Activated CD8-positive, alpha-beta T cell treated with anti-CD3 and anti-CD28 coated beads for 36 hours (primary cell): Measurements from ENCODE around the gene PHF23. TPM values are rescaled to one million over a fixed set of nuclear protein-coding genes. Genes with fewer than 3 reads are reported as not detected.

Experiments used
- ATAC-seq: fragments of 200-7000 bp; cut with Tn5 transposase; one replicate; pipeline ENCODE4 v1.10.0; 2021; ENCODE audit warnings: mild to moderate bottlenecking, moderate library complexity
- CTCF ChIA-PET: fragments of 350-600 bp; sonication (Branson Sonifier 250); formaldehyde crosslinking; loops from one replicate; lab custom pipeline; 2021; ENCODE audit warnings: antibody characterized with exemption; lab: Charles Lee
- POLR2A ChIA-PET: fragments of 350-600 bp; sonication (Branson Sonifier 250); formaldehyde crosslinking; loops from one replicate; lab custom pipeline; 2021; ENCODE audit warnings: antibody characterized with exemption; lab: Charles Lee
- DNase-seq: peaks from one replicate; pipeline ENCODE4 v3.0.0-alpha.2; 2020
- H3K27ac Mint-ChIP-seq: one replicate; pipeline ENCODE4 v1.8.0; 2021; ENCODE audit warnings: mild to moderate bottlenecking, mixed read lengths
- H3K27me3 Mint-ChIP-seq: one replicate; pipeline ENCODE4 v1.8.0; 2021; ENCODE audit warnings: mixed read lengths
- H3K36me3 Mint-ChIP-seq: one replicate; pipeline ENCODE4 v1.8.0; 2021; ENCODE audit warnings: low read depth, mixed read lengths
- H3K4me1 Mint-ChIP-seq: one replicate; pipeline ENCODE4 v1.8.0; 2021; ENCODE audit warnings: low read depth, mixed read lengths
- H3K4me3 Mint-ChIP-seq: one replicate; pipeline ENCODE4 v1.8.0; 2021; ENCODE audit warnings: mild to moderate bottlenecking, moderate library complexity, mixed read lengths
- H3K9me3 Mint-ChIP-seq: one replicate; pipeline ENCODE4 v1.8.0; 2021; ENCODE audit warnings: mixed read lengths
- intact Hi-C: fragments of 100-400 bp; cut with micrococcal nuclease; formaldehyde crosslinking; loops from one replicate; pipeline ENCODE4 v1.10.0; 2022
- total RNA-seq, 2 experiments: library from RNA; stranded (reverse); gene quantifications; one replicate each; pipeline ENCODE4 v1.2.3, GENCODE V29; 2021
- TF ChIP-seq, protein P1 (sequence below): fragments of 200-600 bp; IDR thresholded peaks from one replicate; pipeline ENCODE4 v1.8.0; 2022; ENCODE audit warnings: antibody characterized with exemption, mild to moderate bottlenecking

Gene PHF23
- total RNA-seq, 2 experiments from 2014 or later = 17.8 to 24.4 TPM

DNA sequence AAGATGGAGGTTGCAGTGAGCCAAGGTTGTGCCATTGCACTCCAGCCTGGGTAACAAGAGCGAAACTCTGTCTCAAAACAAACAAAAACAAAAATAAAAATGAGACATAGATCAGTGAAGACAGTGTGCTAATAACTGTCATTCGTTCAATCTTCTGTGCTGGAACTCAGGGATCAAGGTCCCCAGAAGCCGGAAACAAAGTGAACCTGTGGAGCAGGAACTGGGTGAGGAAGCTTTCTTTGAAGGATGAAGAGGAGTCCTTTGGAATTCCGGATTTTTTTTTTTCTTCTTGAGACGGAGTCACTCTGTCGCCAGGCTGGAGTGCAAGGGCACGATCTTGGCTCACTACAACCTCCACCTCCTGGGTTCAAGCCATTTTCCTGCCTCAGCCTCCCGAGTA, 40.2 kb upstream of the PHF23 start:
- ChIA-PET POLR2A (no interaction called here), CTCF (interaction anchor here (2.8 to 10.3 kb wide), 2 partner anchors 19 to 76 kb away, joined by 8 to 144 read pairs; partner anchors contain the start of gene TMEM95)
- DNase-seq (no peak), ATAC-seq (no peak)
- H3K9me3 Mint-ChIP-seq = no peaks in the 10 kb centered on the region
- H3K36me3 Mint-ChIP-seq = no peaks in the 10 kb centered on the region
- H3K4me1 Mint-ChIP-seq = peaks cover 19% of the 10 kb centered on the region
- no peak overlapping the region for H3K4me3 Mint-ChIP-seq
- TF ChIP-seq, protein P1, sequence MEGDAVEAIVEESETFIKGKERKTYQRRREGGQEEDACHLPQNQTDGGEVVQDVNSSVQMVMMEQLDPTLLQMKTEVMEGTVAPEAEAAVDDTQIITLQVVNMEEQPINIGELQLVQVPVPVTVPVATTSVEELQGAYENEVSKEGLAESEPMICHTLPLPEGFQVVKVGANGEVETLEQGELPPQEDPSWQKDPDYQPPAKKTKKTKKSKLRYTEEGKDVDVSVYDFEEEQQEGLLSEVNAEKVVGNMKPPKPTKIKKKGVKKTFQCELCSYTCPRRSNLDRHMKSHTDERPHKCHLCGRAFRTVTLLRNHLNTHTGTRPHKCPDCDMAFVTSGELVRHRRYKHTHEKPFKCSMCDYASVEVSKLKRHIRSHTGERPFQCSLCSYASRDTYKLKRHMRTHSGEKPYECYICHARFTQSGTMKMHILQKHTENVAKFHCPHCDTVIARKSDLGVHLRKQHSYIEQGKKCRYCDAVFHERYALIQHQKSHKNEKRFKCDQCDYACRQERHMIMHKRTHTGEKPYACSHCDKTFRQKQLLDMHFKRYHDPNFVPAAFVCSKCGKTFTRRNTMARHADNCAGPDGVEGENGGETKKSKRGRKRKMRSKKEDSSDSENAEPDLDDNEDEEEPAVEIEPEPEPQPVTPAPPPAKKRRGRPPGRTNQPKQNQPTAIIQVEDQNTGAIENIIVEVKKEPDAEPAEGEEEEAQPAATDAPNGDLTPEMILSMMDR = no peak
- H3K27ac Mint-ChIP-seq = no peak overlapping the region
- intact Hi-C loops = no loop called here
- H3K27me3 Mint-ChIP-seq = peaks cover 16% of the 10 kb centered on the region

DNA sequence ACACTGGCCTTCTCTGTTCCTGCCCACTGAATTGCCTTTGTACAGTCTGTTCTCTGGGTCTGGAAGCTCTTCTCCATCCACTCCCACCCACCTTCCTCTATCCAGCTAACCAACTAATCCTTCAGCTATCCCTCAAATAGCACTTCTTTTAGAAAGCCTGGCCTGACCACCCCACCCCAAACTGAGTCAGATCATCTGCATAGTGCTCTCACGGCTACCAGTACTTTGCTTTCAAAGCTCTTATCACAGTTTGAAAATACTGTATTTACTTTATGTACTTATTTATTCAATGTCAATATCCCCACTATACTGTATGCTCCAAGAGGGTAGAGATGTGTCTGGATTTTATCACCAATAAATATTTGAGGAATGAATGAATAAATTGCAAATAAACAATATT, 27.5 kb upstream of the PHF23 start:
- ChIA-PET CTCF (interaction anchor here (0.9 to 4.5 kb wide), 6 partner anchors 14 to 221 kb away, joined by 3 to 21 read pairs (median 4); no protein-coding TSS in a partner anchor), POLR2A (interaction anchor here (0.6 kb wide), 1 partner anchor 13 kb away, joined by 3 read pairs; no protein-coding TSS in a partner anchor)
- H3K36me3 Mint-ChIP-seq = no peaks in the 10 kb centered on the region
- peaks cover 17% of the 10 kb centered on the region for H3K4me1 Mint-ChIP-seq
- TF ChIP-seq, protein P1 = no peak
- ATAC-seq (no peak), DNase-seq (no peak)
- intact Hi-C loops = no loop called here
- H3K27me3 Mint-ChIP-seq = peaks cover 17% of the 10 kb centered on the region
- no peak overlapping the region for H3K4me3 Mint-ChIP-seq
- H3K27ac Mint-ChIP-seq = no peak overlapping the region
- H3K9me3 Mint-ChIP-seq = no peaks in the 10 kb centered on the region

DNA sequence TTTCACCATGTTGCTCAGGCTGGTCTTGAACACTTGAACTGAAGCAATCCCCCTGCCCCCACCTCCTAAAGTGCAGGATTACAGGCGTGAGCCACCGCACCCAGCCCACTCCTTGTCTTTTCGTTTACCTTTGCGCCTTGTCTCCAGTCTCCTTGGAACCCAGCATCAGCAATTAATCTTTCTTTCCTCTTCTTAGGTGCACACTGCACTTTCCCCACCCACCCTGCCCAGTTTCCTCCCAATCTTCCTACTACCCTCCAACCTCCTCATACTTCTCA, 24.5 kb upstream of the PHF23 start:
- no peak overlapping the region for H3K4me3 Mint-ChIP-seq
- H3K27me3 Mint-ChIP-seq = peaks cover 18% of the 10 kb centered on the region
- H3K36me3 Mint-ChIP-seq = peaks cover 12% of the 10 kb centered on the region
- POLR2A ChIA-PET = interaction anchor here (1.0 kb wide), 1 partner anchor 29 kb away, joined by 3 read pairs; the partner anchor contains the start of gene DVL2
- H3K4me1 Mint-ChIP-seq = peaks cover 33% of the 10 kb centered on the region
- no peak overlapping the region for H3K27ac Mint-ChIP-seq
- TF ChIP-seq, protein P1 = no peak
- CTCF ChIA-PET = no interaction called here
- intact Hi-C loops = no loop called here
- H3K9me3 Mint-ChIP-seq = no peaks in the 10 kb centered on the region
- DNase-seq = peak; percentile 14
- ATAC-seq = no peak

GRCh38 chr17:7262935-7263800, 23.9 kb upstream of the PHF23 start:
- no peaks in the 10 kb centered on the region for H3K9me3 Mint-ChIP-seq
- ChIA-PET CTCF (no interaction called here), POLR2A (interaction anchor here (0.6 to 1.0 kb wide), 2 partner anchors 29 to 43 kb away, joined by 3 read pairs; partner anchors contain the start of gene DVL2)
- H3K27me3 Mint-ChIP-seq = peaks cover 18% of the 10 kb centered on the region
- H3K27ac Mint-ChIP-seq = peak overlapping the region; percentile 50
- intact Hi-C loops = no loop called here
- peak overlapping the region; percentile 44 for H3K4me3 Mint-ChIP-seq
- peaks cover 37% of the 10 kb centered on the region for H3K4me1 Mint-ChIP-seq
- DNase-seq (peak; percentile 48), ATAC-seq (peak; percentile 25)
- H3K36me3 Mint-ChIP-seq = peaks cover 17% of the 10 kb centered on the region
- TF ChIP-seq, protein P1 = no peak
